Measurements from ENCODE around the gene UTP14A.

UTP14A gene

GRCh38 chrX:129953881-129954280 is 47.9 kb downstream of the UTP14A start:
- DNase-seq (ENCODE audit: low read depth), result no peak

- DNase-seq (ENCODE audit: low read depth), result no peak
Measured at GRCh38 chrX:129954804-129955203, 48.8 kb downstream of the UTP14A start.

GRCh38 chrX:129955682-129956081 is 49.7 kb downstream of the UTP14A start:
- DNase-seq (ENCODE audit: low read depth), result no peak

- no peak for DNase-seq (ENCODE audit: low read depth)
Measured at GRCh38 chrX:129956145-129956544, 50.2 kb downstream of the UTP14A start.

GRCh38 chrX:129956765-129957164 is 50.8 kb downstream of the UTP14A start:
- DNase-seq (ENCODE audit: low read depth), result no peak

- no peak for DNase-seq (ENCODE audit: low read depth)
Measured at GRCh38 chrX:129957241-129958082, 51.5 kb downstream of the UTP14A start.

GRCh38 chrX:129958083-129958465 is 52.1 kb downstream of the UTP14A start:
- no peak for DNase-seq (ENCODE audit: low read depth)

- no peak for DNase-seq (ENCODE audit: low read depth)
Measured at GRCh38 chrX:129958814-129959492, 53.0 kb downstream of the UTP14A start.

- no peak for DNase-seq (ENCODE audit: low read depth)
Measured at GRCh38 chrX:129959493-129959832, 53.5 kb downstream of the UTP14A start.

- DNase-seq (ENCODE audit: low read depth), result peak; percentile 45
Measured at GRCh38 chrX:129961180-129962083, 55.5 kb downstream of the UTP14A start.

- no peak for DNase-seq (ENCODE audit: low read depth)
Measured at GRCh38 chrX:129963729-129964128, 57.8 kb downstream of the UTP14A start.

GRCh38 chrX:129965166-129965565 is 59.2 kb downstream of the UTP14A start:
- no peak for DNase-seq (ENCODE audit: low read depth)

- DNase-seq (ENCODE audit: low read depth), result no peak
Measured at GRCh38 chrX:129968968-129969367, 63.0 kb downstream of the UTP14A start.

GRCh38 chrX:129976441-129976840 is 70.5 kb downstream of the UTP14A start:
- DNase-seq (ENCODE audit: low read depth), result no peak
